ENCODE results near the gene CYP4A11.
A peak's percentile ranks its signal among the peaks of the same experiment; 100 is the strongest.
"Not testable (repeated sequence)": the region's sequence is repeated elsewhere in the genome, so short reads cannot be mapped to it uniquely, and the experiment has no call there.

The CYP4A11 gene, protein sequence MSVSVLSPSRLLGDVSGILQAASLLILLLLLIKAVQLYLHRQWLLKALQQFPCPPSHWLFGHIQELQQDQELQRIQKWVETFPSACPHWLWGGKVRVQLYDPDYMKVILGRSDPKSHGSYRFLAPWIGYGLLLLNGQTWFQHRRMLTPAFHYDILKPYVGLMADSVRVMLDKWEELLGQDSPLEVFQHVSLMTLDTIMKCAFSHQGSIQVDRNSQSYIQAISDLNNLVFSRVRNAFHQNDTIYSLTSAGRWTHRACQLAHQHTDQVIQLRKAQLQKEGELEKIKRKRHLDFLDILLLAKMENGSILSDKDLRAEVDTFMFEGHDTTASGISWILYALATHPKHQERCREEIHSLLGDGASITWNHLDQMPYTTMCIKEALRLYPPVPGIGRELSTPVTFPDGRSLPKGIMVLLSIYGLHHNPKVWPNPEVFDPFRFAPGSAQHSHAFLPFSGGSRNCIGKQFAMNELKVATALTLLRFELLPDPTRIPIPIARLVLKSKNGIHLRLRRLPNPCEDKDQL

GRCh38 chr1:46941135-46941694, at the start of gene CYP4A11:
Gene CYP4A11 (minus strand): TSS chr1:46941476. CDS start chr1:46941433, 43 bp downstream.
- DNase-seq: no peak

DNA sequence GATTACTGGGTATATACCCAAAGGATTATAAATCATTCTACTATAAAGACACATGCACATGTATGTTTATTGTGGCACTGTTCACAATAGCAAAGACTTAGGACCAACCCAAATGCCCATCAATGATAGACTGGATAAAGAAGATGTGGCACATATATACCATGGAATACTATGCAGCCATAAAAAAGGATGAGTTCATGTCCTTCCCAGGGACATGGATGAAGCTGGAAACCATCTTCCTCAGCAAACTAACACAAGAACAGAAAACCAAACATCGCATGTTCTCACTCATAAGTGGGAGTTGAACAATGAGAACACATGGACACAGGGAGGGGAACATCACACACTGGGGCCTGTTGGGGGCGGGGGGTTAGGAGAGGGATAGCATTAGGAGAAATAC, 49.3 kb upstream of the CYP4A11 start:
- DNase-seq: not testable (repeated sequence)

GRCh38 chr1:46983830-46984586, 42.7 kb upstream of the CYP4A11 start:
- no peak for DNase-seq

- no peak for DNase-seq
Measured at GRCh38 chr1:46983166-46983829, 42.0 kb upstream of the CYP4A11 start.

GRCh38 chr1:46969014-46969619, 27.8 kb upstream of the CYP4A11 start:
- DNase-seq: peak; percentile 5

DNA sequence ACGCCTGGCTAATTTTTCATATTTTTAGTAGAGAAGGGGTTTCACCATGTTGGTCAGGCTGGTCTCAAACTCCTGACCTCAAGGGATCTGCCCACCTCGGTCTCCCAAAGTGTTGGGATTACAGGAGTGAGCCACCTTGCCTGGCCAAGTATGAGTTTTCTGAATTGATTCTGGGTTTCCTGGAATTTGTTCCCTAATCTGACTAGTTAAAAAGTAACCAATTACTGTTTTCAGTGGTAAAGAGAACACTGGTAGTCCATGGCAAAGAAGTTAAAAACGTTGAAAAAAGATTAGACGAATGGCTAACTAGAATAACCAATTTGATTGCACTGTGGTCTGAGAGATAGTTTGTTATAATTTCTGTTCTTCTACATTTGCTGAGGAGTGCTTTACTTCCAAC, 21.0 kb upstream of the CYP4A11 start:
- not testable (repeated sequence) for DNase-seq

DNA sequence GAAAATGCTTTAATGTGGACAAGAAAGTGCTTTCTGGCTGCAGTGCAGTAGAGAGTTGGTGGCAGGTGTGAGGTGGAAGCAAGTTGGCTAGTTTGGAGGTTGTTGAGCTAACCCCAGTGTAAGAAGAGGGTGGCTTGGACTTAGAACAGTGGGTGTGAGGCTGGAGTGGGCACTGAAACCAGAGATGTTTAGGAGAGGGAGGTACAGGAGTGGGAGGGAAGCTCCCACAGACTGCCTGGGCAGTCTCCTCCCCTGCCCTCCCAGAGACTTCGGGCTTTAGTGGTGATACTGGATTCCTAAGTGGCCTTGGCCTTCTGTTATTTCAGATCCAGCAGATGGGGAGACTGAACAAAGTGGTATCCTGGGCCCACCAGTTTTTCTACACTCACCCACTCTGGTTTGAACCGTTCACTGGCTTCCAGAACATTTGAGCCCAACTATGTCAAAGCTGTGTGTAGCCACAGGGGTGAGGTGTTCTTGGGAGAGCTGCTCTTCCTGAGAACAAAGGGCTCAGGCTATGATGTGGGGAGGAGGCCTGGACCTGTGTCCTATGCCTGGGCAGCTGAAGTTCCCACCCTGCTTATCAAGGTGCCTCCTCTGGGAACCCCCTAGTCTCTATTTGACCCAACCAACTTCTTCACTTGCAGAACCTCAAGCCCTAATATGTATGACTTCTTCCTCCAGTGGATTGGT, 19.9 kb upstream of the CYP4A11 start:
- no peak for DNase-seq

GRCh38 chr1:46960250-46960649, 19.0 kb upstream of the CYP4A11 start:
- no peak for DNase-seq

- not testable (repeated sequence) for DNase-seq
Measured at GRCh38 chr1:46955116-46955515, 13.8 kb upstream of the CYP4A11 start.

- DNase-seq: not testable (repeated sequence)
Measured at GRCh38 chr1:46953847-46954246, 12.6 kb upstream of the CYP4A11 start.

GRCh38 chr1:46949417-46949666, 8.1 kb upstream of the CYP4A11 start:
- not testable (repeated sequence) for DNase-seq

DNA sequence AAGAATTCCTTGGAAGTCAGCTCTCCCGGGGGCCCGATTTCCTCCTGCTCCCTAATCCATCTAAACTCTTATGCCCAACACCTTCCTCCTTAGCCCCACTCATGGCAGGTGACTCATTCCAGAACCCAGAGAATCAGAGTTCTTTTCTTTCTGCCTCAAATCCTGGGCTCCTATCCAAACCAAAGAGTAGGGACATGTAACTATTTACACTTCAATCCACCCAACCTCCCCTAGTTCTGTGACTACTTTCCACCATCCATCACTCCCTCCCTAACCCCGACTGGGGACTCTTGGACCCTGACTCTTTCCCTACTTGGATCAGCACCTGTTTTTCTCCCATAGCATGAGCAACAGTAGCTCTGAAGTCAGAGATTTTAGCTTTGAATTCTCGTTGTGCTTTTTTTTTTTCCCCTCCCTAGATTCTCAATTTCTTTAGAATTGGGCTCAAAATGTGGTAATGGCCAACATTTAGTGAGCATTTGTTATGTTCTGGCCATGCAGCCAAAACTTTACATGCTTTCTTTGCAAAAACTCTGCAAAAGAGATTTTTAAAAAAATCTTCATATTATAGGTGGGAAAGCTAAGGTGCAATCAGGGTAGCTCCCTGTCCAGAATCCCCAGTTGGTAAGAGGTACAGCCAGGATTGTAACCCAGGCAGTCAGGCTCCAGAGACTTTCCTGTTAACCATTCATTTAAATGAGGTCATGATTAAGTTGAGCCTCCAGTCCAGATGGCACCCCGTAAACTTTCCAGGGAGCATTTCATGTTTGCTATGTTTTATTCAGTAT, 7.5 kb upstream of the CYP4A11 start:
- DNase-seq: no peak

DNA sequence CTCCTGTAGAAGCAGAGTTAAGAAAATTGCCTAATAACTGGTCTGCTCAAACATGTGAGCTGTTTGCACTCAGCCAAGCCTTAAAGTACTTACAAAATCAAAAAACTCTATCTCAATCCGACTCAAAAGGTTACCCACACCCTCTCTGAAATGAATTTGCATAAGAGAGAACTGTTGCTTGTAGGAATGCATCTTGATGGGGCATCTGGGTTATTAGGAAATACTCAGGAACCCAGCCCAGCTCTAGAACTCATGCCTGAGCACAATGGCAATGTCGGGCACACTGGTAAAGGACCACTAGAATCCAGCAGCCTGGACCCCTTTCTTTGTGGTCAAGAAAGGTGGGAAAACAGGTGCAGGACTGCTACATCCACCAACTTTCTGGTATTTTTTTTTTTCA, 6.4 kb upstream of the CYP4A11 start:
- DNase-seq: not testable (repeated sequence)

DNA sequence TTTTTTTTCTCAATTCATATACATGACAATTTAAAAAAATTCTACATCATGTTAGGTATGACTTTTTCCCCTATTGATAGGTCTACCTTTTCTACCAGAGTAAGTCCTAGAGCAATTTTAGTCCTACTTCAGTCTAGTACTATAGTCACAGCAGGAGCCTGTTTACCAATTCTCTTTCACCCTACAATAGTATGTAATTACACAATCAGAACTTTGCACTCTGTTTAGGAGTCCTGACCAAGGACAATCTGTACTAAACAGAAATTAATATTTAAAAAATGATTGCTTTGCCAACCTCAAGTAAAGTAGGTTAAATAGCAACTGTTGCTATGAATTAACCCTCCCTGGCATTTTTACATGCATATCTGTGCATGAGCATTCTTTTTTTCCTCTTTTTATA, 810 bp upstream of the CYP4A11 start:
- no peak for DNase-seq

GRCh38 chr1:46940307-46940706, 969 bp downstream of the CYP4A11 start:
- DNase-seq: no peak

GRCh38 chr1:46937270-46937669, 4.0 kb downstream of the CYP4A11 start:
- DNase-seq: no peak

GRCh38 chr1:46936788-46937187, 4.5 kb downstream of the CYP4A11 start:
- DNase-seq: no peak

- peak; percentile 3 for DNase-seq
Measured at GRCh38 chr1:46934852-46935251, 6.4 kb downstream of the CYP4A11 start.

- not testable (repeated sequence) for DNase-seq
Measured at GRCh38 chr1:46932020-46932419, 9.3 kb downstream of the CYP4A11 start.

GRCh38 chr1:46931151-46931550, 10.1 kb downstream of the CYP4A11 start:
- DNase-seq: no peak

GRCh38 chr1:46927249-46927835, 13.9 kb downstream of the CYP4A11 start:
- DNase-seq: no peak
